BLaER1 (cell line): ENCODE measurements around the gene PNPLA6.

Experiments used
- H3K27ac ChIP-seq: shearing (Covaris generic); formaldehyde crosslinking; 2 replicates; pipeline ENCODE4 v1.8.1; 2022
- H3K27me3 ChIP-seq: shearing (Covaris generic); formaldehyde crosslinking; 2 replicates; pipeline ENCODE4 v1.8.1; 2022
- H3K36me3 ChIP-seq: shearing (Covaris generic); formaldehyde crosslinking; 2 replicates; pipeline ENCODE4 v1.8.1; 2022
- H3K4me1 ChIP-seq: shearing (Covaris generic); formaldehyde crosslinking; 2 replicates; pipeline ENCODE4 v1.8.1; 2022
- H3K4me2 ChIP-seq: shearing (Covaris generic); formaldehyde crosslinking; 2 replicates; pipeline ENCODE4 v1.8.1; 2022
- H3K4me3 ChIP-seq: shearing (Covaris generic); formaldehyde crosslinking; 2 replicates; pipeline ENCODE4 v1.8.1; 2022
- H3K9ac ChIP-seq: shearing (Covaris generic); formaldehyde crosslinking; 2 replicates; pipeline ENCODE4 v1.8.1; 2022
- H3K9me3 ChIP-seq: shearing (Covaris generic); formaldehyde crosslinking; 2 replicates; pipeline ENCODE4 v1.8.1; 2022
- H4K20me1 ChIP-seq: shearing (Covaris generic); formaldehyde crosslinking; 2 replicates; pipeline ENCODE4 v1.8.1; 2022
- Cebpa-rat ChIP-seq: shearing (Covaris generic); IDR thresholded peaks from 2 replicates; pipeline ENCODE4 v1.8.1; 2022

Gene PNPLA6

DNA sequence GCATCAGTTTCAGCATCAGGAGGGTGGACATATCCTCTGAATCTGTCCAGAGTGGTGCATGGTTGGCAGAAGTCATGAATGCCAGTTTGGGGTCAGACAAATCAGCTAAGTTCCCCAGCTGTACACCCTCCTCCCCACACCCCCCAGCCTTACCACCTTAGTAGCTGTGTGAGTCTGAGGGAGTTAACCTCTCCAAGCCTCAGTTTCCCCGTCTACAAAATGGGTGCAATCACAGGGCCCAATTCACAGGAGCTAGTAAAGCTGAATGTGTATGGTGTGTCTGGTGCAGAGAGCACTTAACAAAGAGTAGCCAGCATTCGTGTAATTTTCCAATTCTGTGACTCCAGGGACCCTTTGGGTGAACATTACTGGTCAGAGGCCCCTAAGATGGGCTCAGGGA, 33.0 kb upstream of the PNPLA6 start:
- Histone ChIP-seq H4K20me1 (peaks cover 10% of the 10 kb centered on the region), H3K4me2 (no peak overlapping the region), H3K9ac (no peak overlapping the region), H3K9me3 (no peaks in the 10 kb centered on the region), H3K36me3 (no peaks in the 10 kb centered on the region), H3K4me3 (no peak overlapping the region), H3K27ac (no peak overlapping the region), H3K4me1 (peaks cover 44% of the 10 kb centered on the region), H3K27me3 (peaks cover 58% of the 10 kb centered on the region)
- no peak for TF ChIP-seq Cebpa-rat

- H3K9ac ChIP-seq = no peak overlapping the region
- peaks cover 10% of the 10 kb centered on the region for H4K20me1 ChIP-seq
These were observed 30.8 kb upstream of the PNPLA6 start for GRCh38 chr19:7504684-7505083.

GRCh38 chr19:7505288-7505681, 30.2 kb upstream of the PNPLA6 start:
- peaks cover 24% of the 10 kb centered on the region for H3K4me1 ChIP-seq
- no peak overlapping the region for H3K9ac ChIP-seq
- H3K36me3 ChIP-seq = no peaks in the 10 kb centered on the region
- H3K4me3 ChIP-seq = no peak overlapping the region
- H4K20me1 ChIP-seq = peaks cover 10% of the 10 kb centered on the region
- no peak overlapping the region for H3K27ac ChIP-seq
- H3K27me3 ChIP-seq = peaks cover 41% of the 10 kb centered on the region
- H3K4me2 ChIP-seq = peak overlapping the region; percentile 47
- no peaks in the 10 kb centered on the region for H3K9me3 ChIP-seq
- no peak for TF ChIP-seq Cebpa-rat

More at GRCh38 chr19:7504684-7505083, 30.8 kb upstream of the PNPLA6 start:
- no peak overlapping the region for H3K4me3 ChIP-seq
- no peak overlapping the region for H3K4me2 ChIP-seq
- H3K4me1 ChIP-seq = peaks cover 24% of the 10 kb centered on the region
- no peak for TF ChIP-seq Cebpa-rat
- no peaks in the 10 kb centered on the region for H3K36me3 ChIP-seq
- H3K27ac ChIP-seq = no peak overlapping the region
- H3K9me3 ChIP-seq = no peaks in the 10 kb centered on the region
- peaks cover 47% of the 10 kb centered on the region for H3K27me3 ChIP-seq

GRCh38 chr19:7505682-7506384, 29.7 kb upstream of the PNPLA6 start:
- Histone ChIP-seq H3K27ac (no peak overlapping the region), H3K9me3 (no peaks in the 10 kb centered on the region), H3K9ac (no peak overlapping the region), H3K4me1 (peaks cover 21% of the 10 kb centered on the region), H3K4me2 (peak overlapping the region; percentile 47), H3K4me3 (no peak overlapping the region), H3K36me3 (no peaks in the 10 kb centered on the region), H4K20me1 (peaks cover 5% of the 10 kb centered on the region), H3K27me3 (peaks cover 36% of the 10 kb centered on the region)
- TF ChIP-seq Cebpa-rat = no peak

DNA sequence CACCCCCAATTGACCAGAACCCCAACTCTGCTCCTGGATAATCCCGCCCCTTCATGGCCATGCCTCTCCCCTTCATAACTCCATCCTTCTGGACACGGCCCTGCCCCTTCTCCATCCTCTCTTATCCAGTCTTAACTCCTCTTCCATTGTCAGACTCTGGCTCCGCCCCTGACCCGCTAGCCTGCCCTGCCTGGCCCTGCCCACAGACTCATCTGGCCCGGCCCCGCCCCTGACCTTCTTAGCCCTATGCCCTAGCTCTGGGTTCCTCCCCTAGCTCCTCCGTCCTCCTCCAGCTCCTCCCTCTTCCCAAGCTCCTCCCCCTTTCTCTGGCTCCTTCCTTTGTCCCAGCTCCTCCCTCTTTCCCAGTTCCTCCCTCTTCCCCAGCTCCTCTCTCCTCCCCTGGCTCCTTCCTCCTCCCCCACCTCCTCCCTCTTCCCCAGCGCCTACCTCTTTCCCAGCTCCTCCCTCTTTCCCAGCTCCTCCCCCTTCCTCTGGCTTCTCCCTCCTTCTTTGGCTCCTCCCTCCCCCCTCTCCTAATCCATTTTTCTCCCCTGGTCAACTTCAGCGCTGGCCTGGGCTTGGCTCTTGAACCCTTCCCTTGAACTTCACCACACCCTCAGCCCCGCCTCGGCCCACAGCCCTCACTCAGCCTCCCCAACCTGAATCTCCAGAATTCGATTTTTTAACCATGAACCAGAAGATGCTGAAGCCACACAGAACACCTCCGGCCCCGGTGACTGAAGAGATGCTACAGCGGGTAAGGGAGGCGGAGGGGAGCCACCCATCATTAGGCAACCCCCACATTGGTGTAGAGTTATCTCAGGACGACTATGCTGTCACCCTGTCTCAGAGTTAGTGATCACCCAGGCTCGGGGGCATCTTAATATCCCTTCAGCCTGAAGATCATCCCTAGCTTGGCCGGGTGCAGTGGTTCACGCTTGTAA, 28.9 kb upstream of the PNPLA6 start:
- Histone ChIP-seq H3K27me3 (peaks cover 27% of the 10 kb centered on the region), H4K20me1 (no peaks in the 10 kb centered on the region; the same call in 1 of the 2 replicates), H3K4me2 (0 out of 2 replicates have a peak overlapping the region, but pooled peaks have one; percentile 36), H3K36me3 (no peaks in the 10 kb centered on the region), H3K27ac (no peak overlapping the region), H3K9ac (no peak overlapping the region), H3K4me1 (peaks cover 14% of the 10 kb centered on the region), H3K9me3 (no peaks in the 10 kb centered on the region), H3K4me3 (no peak overlapping the region)
- TF ChIP-seq Cebpa-rat = no peak

GRCh38 chr19:7507884-7508283, 27.6 kb upstream of the PNPLA6 start:
- peaks cover 14% of the 10 kb centered on the region for H3K4me1 ChIP-seq
- no peak for TF ChIP-seq Cebpa-rat
- H4K20me1 ChIP-seq = no peaks in the 10 kb centered on the region; the same call in 1 of the 2 replicates
- peaks cover 15% of the 10 kb centered on the region for H3K27me3 ChIP-seq
- no peak overlapping the region for H3K4me2 ChIP-seq
- no peaks in the 10 kb centered on the region for H3K36me3 ChIP-seq
- H3K9ac ChIP-seq = no peak overlapping the region
- H3K27ac ChIP-seq = no peak overlapping the region
- H3K4me3 ChIP-seq = no peak overlapping the region
- H3K9me3 ChIP-seq = no peaks in the 10 kb centered on the region

DNA sequence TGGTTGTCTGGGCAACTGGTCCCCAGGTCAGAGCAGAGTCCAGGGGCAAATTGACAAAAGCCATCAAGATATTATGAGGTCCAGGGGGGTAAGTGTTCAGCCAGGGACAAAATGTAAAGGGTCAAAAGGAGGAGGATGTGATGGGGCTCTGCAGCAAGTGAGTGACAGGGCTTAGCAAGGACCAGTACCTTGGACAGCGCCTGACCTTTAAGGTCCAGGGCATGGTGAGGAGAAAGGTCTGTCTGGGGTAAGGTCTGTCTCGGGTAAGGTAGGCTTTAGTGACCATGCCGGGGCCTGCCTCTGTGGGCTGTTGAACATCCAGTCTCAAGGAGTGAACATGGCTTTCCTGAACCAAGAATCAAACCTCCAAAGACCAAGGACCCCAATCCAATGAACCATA, 25.9 kb upstream of the PNPLA6 start:
- Histone ChIP-seq H3K9ac (no peak overlapping the region), H3K4me1 (peaks cover 14% of the 10 kb centered on the region), H3K27me3 (peaks cover 10% of the 10 kb centered on the region; the same call in 1 of the 2 replicates), H3K36me3 (no peaks in the 10 kb centered on the region), H3K9me3 (no peaks in the 10 kb centered on the region), H3K27ac (no peak overlapping the region), H3K4me2 (no peak overlapping the region), H3K4me3 (no peak overlapping the region), H4K20me1 (no peaks in the 10 kb centered on the region)
- no peak for TF ChIP-seq Cebpa-rat

- Histone ChIP-seq H3K9ac (no peak overlapping the region), H4K20me1 (no peaks in the 10 kb centered on the region), H3K27me3 (no peaks in the 10 kb centered on the region), H3K4me1 (peaks cover 18% of the 10 kb centered on the region), H3K9me3 (no peaks in the 10 kb centered on the region), H3K27ac (no peak overlapping the region), H3K36me3 (no peaks in the 10 kb centered on the region), H3K4me2 (no peak overlapping the region), H3K4me3 (no peak overlapping the region)
- TF ChIP-seq Cebpa-rat = no peak
These were observed 23.1 kb upstream of the PNPLA6 start for GRCh38 chr19:7512400-7512851.

DNA sequence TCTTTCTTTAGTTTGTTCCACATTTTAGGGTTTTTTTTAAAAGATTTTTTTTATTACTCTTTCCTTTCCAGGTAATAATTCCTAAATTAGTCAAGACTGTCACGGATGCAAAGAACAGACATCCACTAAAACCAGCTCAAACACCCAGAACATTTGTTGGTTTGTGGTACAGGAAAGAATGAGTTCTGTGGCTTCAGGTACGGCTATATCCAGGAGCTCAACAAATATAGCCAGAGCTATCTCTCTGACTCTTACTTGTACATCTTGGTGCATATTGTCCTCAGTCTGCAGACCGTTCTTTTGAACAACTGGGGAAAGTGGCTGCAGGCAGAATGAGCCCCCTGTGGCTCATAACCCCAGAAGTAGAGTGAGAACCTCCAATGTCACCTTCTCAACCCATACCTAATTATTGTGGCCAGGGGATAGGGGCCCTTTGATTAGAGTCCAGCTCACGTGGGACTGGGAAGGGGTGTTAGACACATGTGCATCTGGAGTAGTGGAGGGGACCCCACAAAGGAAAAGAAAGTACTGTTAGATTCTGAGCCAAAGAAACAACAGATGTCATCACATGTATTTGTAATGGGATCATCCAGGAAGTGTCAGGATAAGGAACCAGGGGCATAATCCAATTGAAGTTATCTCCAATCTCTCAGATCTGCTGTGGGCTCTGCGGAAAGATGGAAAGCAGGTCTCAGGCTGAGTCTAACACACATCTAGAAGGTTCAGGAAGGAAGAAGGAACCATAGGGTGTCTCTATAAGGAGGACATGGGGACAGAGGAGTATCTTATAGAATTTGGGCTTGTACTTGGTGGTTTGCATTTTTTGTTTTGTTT, 21.5 kb upstream of the PNPLA6 start:
- TF ChIP-seq Cebpa-rat = no peak
- Histone ChIP-seq H3K9ac (no peak overlapping the region), H3K27ac (no peak overlapping the region), H3K4me3 (no peak overlapping the region), H3K9me3 (no peaks in the 10 kb centered on the region), H3K4me2 (no peak overlapping the region), H3K27me3 (no peaks in the 10 kb centered on the region), H4K20me1 (no peaks in the 10 kb centered on the region), H3K36me3 (peaks cover under 1% of the 10 kb centered on the region; the same call in 1 of the 2 replicates), H3K4me1 (peaks cover 21% of the 10 kb centered on the region)
